HG03108 (cell line): ENCODE data around the gene TMBIM1.

Source experiments
- ATAC-seq: cut with Tn5 transposase; IDR thresholded peaks from one replicate; pipeline ENCODE4 v1.9.1; 2021; ENCODE audit warnings: moderate library complexity; ENCODE audit not compliant: unreplicated experiment

Gene TMBIM1

GRCh38 chr2:218272531-218273212, 19.6 kb downstream of the TMBIM1 start:
- ATAC-seq: peak; percentile 20

- no peak for ATAC-seq
Measured at GRCh38 chr2:218271865-218272530, 20.3 kb downstream of the TMBIM1 start.

GRCh38 chr2:218271487-218271797, 20.9 kb downstream of the TMBIM1 start:
- no peak for ATAC-seq

GRCh38 chr2:218270721-218271486, 21.4 kb downstream of the TMBIM1 start:
- no peak for ATAC-seq

GRCh38 chr2:218269900-218270720, 22.2 kb downstream of the TMBIM1 start, which contains the start of the genes AAMP and PNKD:
TSS of gene AAMP (minus strand) at chr2:218270137. CDS start at chr2:218270086, 51 bp downstream.
TSS of gene PNKD (plus strand) at chr2:218270519. CDS start at chr2:218270536, 17 bp downstream.
- peak; percentile 90 for ATAC-seq

- no peak for ATAC-seq
Measured at GRCh38 chr2:218267259-218267658, 25.0 kb downstream of the TMBIM1 start.

GRCh38 chr2:218266316-218266979, 25.9 kb downstream of the TMBIM1 start:
- ATAC-seq: no peak

- no peak for ATAC-seq
Measured at GRCh38 chr2:218265626-218266025, 26.7 kb downstream of the TMBIM1 start.

- no peak for ATAC-seq
Measured at GRCh38 chr2:218264773-218265561, 27.3 kb downstream of the TMBIM1 start.

GRCh38 chr2:218263817-218264641, 28.3 kb downstream of the TMBIM1 start:
- ATAC-seq: no peak

- no peak for ATAC-seq
Measured at GRCh38 chr2:218262631-218263586, 29.4 kb downstream of the TMBIM1 start.

GRCh38 chr2:218262237-218262600, 30.1 kb downstream of the TMBIM1 start:
- no peak for ATAC-seq

GRCh38 chr2:218261423-218262236, 30.7 kb downstream of the TMBIM1 start:
- ATAC-seq: no peak

- no peak for ATAC-seq
Measured at GRCh38 chr2:218260742-218261422, 31.4 kb downstream of the TMBIM1 start, which contains the start of gene GPBAR1. TSS of gene GPBAR1 (plus strand) at chr2:218261015. CDS start at chr2:218262725, 1,710 bp downstream.

- no peak for ATAC-seq
Measured at GRCh38 chr2:218260166-218260565, 32.1 kb downstream of the TMBIM1 start.
